CD4-positive, alpha-beta T cell (primary cell): ENCODE results near the gene LRRC75B. TPM values are rescaled to one million over a fixed set of nuclear protein-coding genes. Genes with fewer than 3 reads are reported as not detected.
A peak's percentile ranks its signal among the peaks of the same experiment; 100 is the strongest.
"Not testable (repeated sequence)": the region's sequence is repeated elsewhere in the genome, so short reads cannot be mapped to it uniquely, and the experiment has no call there.

Experiments used
- ATAC-seq: fragments of 200-7000 bp; cut with Tn5 transposase; one replicate; pipeline ENCODE4 v1.10.0; 2022; ENCODE audit warnings: mild to moderate bottlenecking; ENCODE audit not compliant: poor library complexity
- CTCF ChIA-PET: fragments of 350-600 bp; sonication (Branson Sonifier 250); formaldehyde crosslinking; loops from one replicate; lab custom pipeline; 2021; ENCODE audit warnings: antibody characterized with exemption, inconsistent platforms; lab: Charles Lee
- POLR2A ChIA-PET: fragments of 350-600 bp; sonication (Branson Sonifier 250); formaldehyde crosslinking; loops from one replicate; lab custom pipeline; 2021; ENCODE audit warnings: antibody characterized with exemption, inconsistent platforms; lab: Charles Lee
- DNase-seq, 14 experiments: peaks; one replicate each; pipeline ENCODE4 v3.0.0-alpha.2; 2013 to 2020; ENCODE audit warnings: mixed read lengths in 2 of 14
- H3K27ac ChIP-seq, 2 donors: one replicate each; pipeline versions ENCODE4 v1.5.1 to v1.7.0; 2013; ENCODE audit warnings: low read length in 2 of 2, low read depth in 1 of 2, mild to moderate bottlenecking in 1 of 2
- H3K27me3 ChIP-seq, 2 experiments: 1 replicate in 1 of 2; 2 replicates in 1 of 2; pipeline versions ENCODE4 v1.6.1 to v1.7.0; 2013; ENCODE audit warnings: low read length in 2 of 2, control low read depth in 1 of 2, mild to moderate bottlenecking in 1 of 2, moderate library complexity in 1 of 2; ENCODE audit not compliant: insufficient read depth in 2 of 2, control insufficient read depth in 1 of 2
- H3K36me3 ChIP-seq: one replicate; pipeline ENCODE4 v1.6.1; 2013; ENCODE audit warnings: low read length, control low read depth; ENCODE audit not compliant: insufficient read depth
- H3K4me1 ChIP-seq: one replicate; pipeline ENCODE4 v1.6.1; 2013; ENCODE audit warnings: low read length, control low read depth; ENCODE audit not compliant: insufficient read depth
- H3K4me3 ChIP-seq: one replicate; pipeline ENCODE4 v1.5.1; 2013; ENCODE audit warnings: mild to moderate bottlenecking, low read length, moderate library complexity
- H3K9me3 ChIP-seq, 2 experiments: 1 replicate in 1 of 2; 2 replicates in 1 of 2; pipeline versions ENCODE4 v1.6.1 to v1.7.0; 2013; ENCODE audit warnings: low read length in 2 of 2, mild to moderate bottlenecking in 2 of 2, control low read depth in 1 of 2, moderate library complexity in 1 of 2; ENCODE audit not compliant: control insufficient read depth in 1 of 2, insufficient read depth in 1 of 2
- H3K27ac Mint-ChIP-seq: one replicate; pipeline ENCODE4 v1.8.0; 2020; ENCODE audit warnings: mixed read lengths
- H3K27me3 Mint-ChIP-seq: one replicate; pipeline ENCODE4 v1.8.0; 2021; ENCODE audit warnings: mixed read lengths
- H3K36me3 Mint-ChIP-seq: one replicate; pipeline ENCODE4 v1.8.0; 2021; ENCODE audit warnings: low read depth, mixed read lengths
- H3K4me1 Mint-ChIP-seq: one replicate; pipeline ENCODE4 v1.8.0; 2021; ENCODE audit warnings: low read depth, mixed read lengths
- H3K4me3 Mint-ChIP-seq: one replicate; pipeline ENCODE4 v1.8.0; 2020; ENCODE audit warnings: mild to moderate bottlenecking, mixed read lengths
- H3K9me3 Mint-ChIP-seq: one replicate; pipeline ENCODE4 v1.8.0; 2020; ENCODE audit warnings: mixed read lengths
- intact Hi-C, 2 experiments: fragments of 100-400 bp; cut with DNase I in 1 of 2; cut with micrococcal nuclease in 1 of 2; formaldehyde crosslinking; loops; one replicate each; pipeline versions ENCODE4 v1.15.1 to v1.9.0; 2023 to 2025; cut with DNase I, micrococcal nuclease
- total RNA-seq, 174 experiments: library from RNA in 2 of 174; stranded (reverse) in 2 of 174; gene quantifications; one replicate each; pipeline ENCODE4 v1.2.3 and lab custom pipeline; 2021 to 2026
- TF ChIP-seq, protein P1 (sequence below): fragments of 200-600 bp; IDR thresholded peaks from one replicate; pipeline ENCODE4 v1.8.0; 2022; ENCODE audit warnings: antibody characterized with exemption, mild to moderate bottlenecking

LRRC75B gene
- total RNA-seq, 2 experiments from 2014 or later: not detected

DNA sequence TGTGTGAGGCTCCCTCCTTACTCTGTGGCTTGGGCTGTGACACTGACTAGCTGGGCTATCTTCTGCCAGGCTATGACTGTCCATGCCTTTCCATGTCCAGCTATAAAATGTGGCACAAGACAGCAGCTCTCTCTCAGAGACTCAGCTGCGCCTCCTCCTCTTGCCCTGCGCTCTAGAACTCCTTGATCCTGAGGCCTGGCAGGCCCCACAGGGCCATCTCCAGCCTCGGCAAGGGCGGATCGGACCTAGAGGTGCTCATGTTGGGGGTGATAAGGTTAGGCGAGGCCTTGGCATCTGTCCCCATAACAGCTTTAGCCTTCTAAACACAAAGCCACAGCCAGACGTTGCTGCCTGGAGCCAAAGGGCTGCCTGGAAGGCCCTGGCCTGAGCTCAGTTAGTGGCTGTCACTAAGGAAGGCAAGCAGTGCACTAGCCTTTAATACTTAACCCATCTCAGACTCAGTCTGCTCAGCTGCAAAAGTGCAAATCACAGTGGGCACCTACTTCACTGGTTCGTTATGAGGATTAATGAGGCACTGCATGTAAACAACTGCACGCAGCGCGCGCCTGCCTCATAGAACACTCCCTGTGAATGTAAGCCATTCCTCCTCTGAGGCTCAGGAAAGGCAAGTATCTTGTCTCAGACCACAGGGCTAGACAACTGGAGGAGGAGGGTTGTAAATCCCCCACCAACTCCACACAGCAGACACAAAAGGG, 39.1 kb downstream of the LRRC75B start:
- Mint-ChIP-seq H3K27ac (peak overlapping the region; percentile 80), H3K36me3 (peaks cover 60% of the 10 kb centered on the region), H3K4me1 (peaks cover 71% of the 10 kb centered on the region), H3K4me3 (peak overlapping the region; percentile 94), H3K27me3 (no peaks in the 10 kb centered on the region), H3K9me3 (no peaks in the 10 kb centered on the region)
- Histone ChIP-seq H3K27ac (peak overlapping the region in 1 of 2 donors; percentile 84), H3K36me3 (peaks cover 28% of the 10 kb centered on the region), H3K9me3 (no peaks in the 10 kb centered on the region), H3K4me3 (peak overlapping the region; percentile 78), H3K4me1 (peaks cover 43% of the 10 kb centered on the region), H3K27me3 (no peaks in the 10 kb centered on the region)
- ATAC-seq: no peak
- ChIA-PET CTCF (no interaction called here), POLR2A (interaction anchor here (2.4 kb wide), 1 partner anchor 127 kb away, joined by 17 read pairs; the partner anchor contains the start of gene ADORA2A)
- DNase-seq: peak in 2 of 14 experiments; percentile 27 to 31
- TF ChIP-seq, protein P1, sequence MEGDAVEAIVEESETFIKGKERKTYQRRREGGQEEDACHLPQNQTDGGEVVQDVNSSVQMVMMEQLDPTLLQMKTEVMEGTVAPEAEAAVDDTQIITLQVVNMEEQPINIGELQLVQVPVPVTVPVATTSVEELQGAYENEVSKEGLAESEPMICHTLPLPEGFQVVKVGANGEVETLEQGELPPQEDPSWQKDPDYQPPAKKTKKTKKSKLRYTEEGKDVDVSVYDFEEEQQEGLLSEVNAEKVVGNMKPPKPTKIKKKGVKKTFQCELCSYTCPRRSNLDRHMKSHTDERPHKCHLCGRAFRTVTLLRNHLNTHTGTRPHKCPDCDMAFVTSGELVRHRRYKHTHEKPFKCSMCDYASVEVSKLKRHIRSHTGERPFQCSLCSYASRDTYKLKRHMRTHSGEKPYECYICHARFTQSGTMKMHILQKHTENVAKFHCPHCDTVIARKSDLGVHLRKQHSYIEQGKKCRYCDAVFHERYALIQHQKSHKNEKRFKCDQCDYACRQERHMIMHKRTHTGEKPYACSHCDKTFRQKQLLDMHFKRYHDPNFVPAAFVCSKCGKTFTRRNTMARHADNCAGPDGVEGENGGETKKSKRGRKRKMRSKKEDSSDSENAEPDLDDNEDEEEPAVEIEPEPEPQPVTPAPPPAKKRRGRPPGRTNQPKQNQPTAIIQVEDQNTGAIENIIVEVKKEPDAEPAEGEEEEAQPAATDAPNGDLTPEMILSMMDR: no peak
- intact Hi-C loops: loop anchor here in 1 of 2 experiments (5.0 to 10.0 kb wide), 4 partner anchors 639 to 1879 kb away; partner anchors contain the start of genes RAB36 and RSPH14

DNA sequence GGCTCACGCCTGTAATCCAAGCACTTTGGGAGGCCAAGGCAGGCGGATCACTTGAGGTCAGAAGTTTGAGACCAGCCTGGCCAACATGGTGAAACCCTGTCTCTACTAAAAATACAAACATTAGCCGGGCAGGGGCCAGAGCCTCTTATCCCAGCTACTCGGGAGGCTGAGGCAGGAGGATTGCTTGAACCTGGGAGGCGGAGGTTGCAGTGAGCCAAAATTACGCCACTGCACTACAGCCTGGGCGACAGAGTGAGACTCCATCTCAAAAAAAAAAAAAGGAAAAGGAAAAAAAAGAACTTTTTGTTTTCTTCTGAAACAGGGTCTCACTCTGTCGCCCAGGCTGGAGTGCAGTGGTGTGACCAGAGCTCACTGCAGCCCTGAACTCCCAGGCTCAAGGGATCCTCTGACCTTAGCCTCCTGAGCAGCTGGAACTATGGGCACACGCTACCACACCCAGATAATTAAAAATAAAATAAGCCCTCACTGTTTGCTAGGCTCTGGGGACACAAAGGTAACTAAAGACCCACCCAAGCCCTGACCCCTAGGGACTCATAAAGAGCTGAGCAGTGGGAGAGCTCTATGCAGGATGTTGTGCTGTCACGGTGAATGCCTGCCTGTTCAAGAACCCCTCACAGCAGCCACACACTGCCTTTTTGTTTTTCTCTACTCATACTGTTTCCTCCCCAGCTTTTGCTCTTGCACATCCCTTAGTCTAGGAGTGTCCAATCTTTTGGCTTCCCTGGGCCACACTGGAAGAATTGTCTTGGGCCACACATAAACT, 40.2 kb downstream of the LRRC75B start:
- intact Hi-C loops: loop anchor here in 1 of 2 experiments (5.0 to 10.0 kb wide), 4 partner anchors 638 to 1880 kb away; partner anchors contain the start of genes RAB36 and RSPH14
- ChIA-PET CTCF (interaction anchor here (0.6 to 1.0 kb wide), 2 partner anchors 12 to 250 kb away, joined by 3 read pairs; no protein-coding TSS in a partner anchor), POLR2A (interaction anchor here (0.6 kb wide), 1 partner anchor 111 kb away, joined by 3 read pairs; no protein-coding TSS in a partner anchor)
- H3K27ac Mint-ChIP-seq: peak overlapping the region; percentile 80
- H3K4me3 Mint-ChIP-seq: peak overlapping the region; percentile 94
- not testable (repeated sequence) for H3K27me3 Mint-ChIP-seq, H3K9me3 ChIP-seq, ATAC-seq, H3K4me3 ChIP-seq, H3K9me3 Mint-ChIP-seq, DNase-seq, H3K27me3 ChIP-seq, H3K27ac ChIP-seq
- peaks cover 61% of the 10 kb centered on the region for H3K4me1 Mint-ChIP-seq
- H3K36me3 Mint-ChIP-seq: peaks cover 59% of the 10 kb centered on the region
- Histone ChIP-seq H3K4me1 (peaks cover 36% of the 10 kb centered on the region), H3K36me3 (peaks cover 28% of the 10 kb centered on the region)

DNA sequence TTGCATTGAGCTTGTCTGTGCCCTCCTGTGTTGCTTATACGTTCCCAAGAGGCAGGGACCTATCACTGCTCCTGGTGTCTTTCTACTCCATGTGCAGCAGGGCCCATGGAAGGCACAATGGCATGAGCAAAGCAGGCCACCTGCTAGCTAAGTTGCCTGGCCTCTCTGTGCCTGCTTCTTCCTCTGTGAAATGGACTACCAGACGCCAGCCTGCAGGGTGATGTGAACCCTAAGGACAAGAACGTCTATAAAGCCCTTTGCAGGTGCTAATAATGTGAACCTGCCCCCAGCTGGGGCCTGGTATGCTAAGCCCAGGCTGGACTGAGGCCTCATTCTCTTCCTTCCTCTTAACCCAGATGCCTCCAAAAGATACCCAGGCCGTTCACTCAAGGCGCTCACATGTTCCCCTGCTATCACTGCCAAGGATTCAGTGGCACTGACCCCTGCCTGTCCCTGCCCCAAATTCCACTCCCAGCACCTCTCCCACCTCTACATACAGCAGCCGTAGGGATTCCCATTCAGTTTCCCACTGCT, 41.9 kb downstream of the LRRC75B start:
- POLR2A ChIA-PET: no interaction called here
- intact Hi-C loops: loop anchor here in 1 of 2 experiments (5.0 to 10.0 kb wide), 4 partner anchors 636 to 1881 kb away; partner anchors contain the start of genes RAB36 and RSPH14
- CTCF ChIA-PET: no interaction called here
- H3K9me3 Mint-ChIP-seq: no peaks in the 10 kb centered on the region
- TF ChIP-seq, protein P1: no peak
- no peak for DNase-seq
- ATAC-seq: no peak
- peaks cover 62% of the 10 kb centered on the region for H3K36me3 Mint-ChIP-seq
- H3K27me3 Mint-ChIP-seq: no peaks in the 10 kb centered on the region
- no peaks in the 10 kb centered on the region for H3K9me3 ChIP-seq
- H3K4me1 ChIP-seq: peaks cover 21% of the 10 kb centered on the region
- H3K27me3 ChIP-seq: no peaks in the 10 kb centered on the region
- no peak overlapping the region for H3K4me3 ChIP-seq
- no peak overlapping the region for H3K27ac Mint-ChIP-seq
- H3K36me3 ChIP-seq: peaks cover 39% of the 10 kb centered on the region
- H3K4me1 Mint-ChIP-seq: peaks cover 44% of the 10 kb centered on the region
- H3K4me3 Mint-ChIP-seq: peak overlapping the region; percentile 20
- H3K27ac ChIP-seq: no peak overlapping the region
